G401 (cell line): Measurements from ENCODE around the gene LBHD1. TPM values are rescaled to one million over a fixed set of nuclear protein-coding genes. Genes with fewer than 3 reads are reported as not detected.
"Not testable (repeated sequence)": the region's sequence is repeated elsewhere in the genome, so short reads cannot be mapped to it uniquely, and the experiment has no call there.

Experiments used
- DNase-seq: peaks from one replicate; pipeline ENCODE4 v3.0.0-alpha.2; 2015; ENCODE audit warnings: low spot score
- in situ Hi-C: cut with HindIII; loops from 2 replicates; pipeline ENCODE4 v1.10.0; 2016; ENCODE audit warnings: low sequenced_read_pairs, mixed read lengths
- total RNA-seq: library from RNA; depleted of rRNA; stranded (reverse); fragments of >200 nt; shearing (Covaris generic); gene quantifications from 2 replicates; pipeline ENCODE4 v1.2.3, GENCODE V29; 2014

LBHD1 gene
- total RNA-seq, 1 experiment from 2014 or later = 3.7 TPM

DNA sequence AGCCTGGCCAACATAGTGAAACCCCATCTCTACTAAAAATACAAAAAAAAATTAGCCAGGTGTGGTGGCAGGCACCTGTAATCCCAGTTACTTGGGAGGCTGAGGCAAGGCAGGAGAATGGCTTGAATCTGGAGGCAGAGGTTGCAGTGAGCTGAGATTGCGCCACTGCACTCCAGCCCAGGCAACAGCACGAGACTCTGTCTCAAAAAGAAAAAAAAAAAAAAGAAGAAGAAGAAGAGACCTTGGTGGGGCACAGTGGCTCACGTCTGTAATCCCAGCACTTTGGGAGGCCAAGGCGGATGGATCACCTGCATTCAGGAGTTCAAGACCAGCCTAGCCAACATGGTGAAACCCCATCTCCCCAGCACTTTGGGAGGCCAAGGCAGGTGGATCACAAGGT lies 31.9 kb upstream of the LBHD1 start:
- DNase-seq, in situ Hi-C loops: not testable (repeated sequence)

DNA sequence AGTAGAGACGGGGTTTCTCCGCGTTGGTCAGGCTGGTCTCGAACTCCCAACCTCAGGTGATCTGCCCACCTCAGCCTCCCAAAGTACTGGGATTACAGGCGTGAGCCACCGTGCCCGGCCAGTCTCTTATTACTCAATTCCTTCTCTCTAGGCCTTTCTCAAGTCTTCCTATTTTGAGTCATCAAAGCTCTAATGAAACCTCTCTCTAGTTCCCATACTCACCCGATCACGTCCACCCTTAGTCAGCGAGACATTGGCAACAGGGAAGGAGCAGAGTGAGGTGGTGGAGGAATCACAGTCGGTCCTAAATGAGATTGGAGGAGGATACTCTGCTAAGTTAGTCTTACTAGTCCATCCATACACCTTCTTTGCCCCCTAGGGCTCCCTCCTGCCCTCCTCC lies 30.2 kb upstream of the LBHD1 start:
- in situ Hi-C loops = no loop called here
- no peak for DNase-seq

DNA sequence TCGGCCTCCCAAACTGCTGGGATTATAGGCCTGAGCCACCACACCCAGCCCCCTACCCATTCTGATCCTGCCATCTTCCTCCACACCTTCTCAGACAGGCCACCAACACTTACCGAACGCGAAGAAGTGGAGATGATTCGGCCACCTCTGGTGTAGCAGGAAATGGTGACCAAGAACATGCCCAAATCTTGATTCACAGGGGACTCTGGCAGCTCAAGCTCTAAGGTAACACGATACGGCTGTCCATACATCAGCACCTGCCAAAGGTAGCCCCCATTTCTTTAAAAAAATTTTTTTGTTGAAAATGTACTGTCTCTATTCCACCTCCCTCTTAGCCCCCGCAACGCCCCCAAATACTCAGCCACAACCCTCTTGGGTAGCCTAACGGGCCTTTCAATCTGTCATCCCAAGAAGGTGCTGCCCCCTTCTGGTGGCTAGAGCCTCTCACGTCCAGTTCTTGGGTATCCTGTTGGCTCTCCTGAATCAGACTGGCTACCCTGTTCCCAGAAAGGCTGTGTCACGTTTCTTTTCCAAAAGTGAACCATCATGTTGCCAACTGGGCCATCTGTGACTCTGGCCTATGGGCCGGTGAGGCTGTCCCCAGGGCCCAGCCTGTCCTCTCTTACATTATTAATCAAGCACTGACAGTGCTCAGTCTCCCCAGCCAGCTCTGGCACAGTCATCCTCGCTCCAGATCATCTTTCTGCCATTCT lies 22.5 kb upstream of the LBHD1 start:
- peak; percentile 94 for DNase-seq
- in situ Hi-C loops = no loop called here

DNA sequence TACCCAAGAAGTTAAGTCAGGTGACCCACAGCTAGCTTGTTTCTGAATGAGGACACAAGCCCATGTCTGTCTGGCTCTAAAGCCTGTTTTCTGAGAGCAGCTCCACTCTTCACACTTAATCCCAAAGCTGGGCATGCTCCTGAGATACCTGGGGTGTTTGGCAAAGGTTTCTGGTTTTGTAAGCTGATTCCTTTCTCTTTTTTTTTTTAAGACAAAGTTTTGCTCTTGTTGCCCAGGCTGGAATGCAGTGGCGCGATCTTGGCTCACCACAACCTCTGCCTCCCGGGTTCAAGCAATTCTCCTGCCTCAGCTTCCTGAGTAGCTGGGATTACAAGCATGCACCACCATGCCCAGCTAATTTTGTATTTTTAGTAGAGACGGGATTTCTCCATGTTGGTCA lies 21.6 kb upstream of the LBHD1 start:
- in situ Hi-C loops, DNase-seq: not testable (repeated sequence)

DNA sequence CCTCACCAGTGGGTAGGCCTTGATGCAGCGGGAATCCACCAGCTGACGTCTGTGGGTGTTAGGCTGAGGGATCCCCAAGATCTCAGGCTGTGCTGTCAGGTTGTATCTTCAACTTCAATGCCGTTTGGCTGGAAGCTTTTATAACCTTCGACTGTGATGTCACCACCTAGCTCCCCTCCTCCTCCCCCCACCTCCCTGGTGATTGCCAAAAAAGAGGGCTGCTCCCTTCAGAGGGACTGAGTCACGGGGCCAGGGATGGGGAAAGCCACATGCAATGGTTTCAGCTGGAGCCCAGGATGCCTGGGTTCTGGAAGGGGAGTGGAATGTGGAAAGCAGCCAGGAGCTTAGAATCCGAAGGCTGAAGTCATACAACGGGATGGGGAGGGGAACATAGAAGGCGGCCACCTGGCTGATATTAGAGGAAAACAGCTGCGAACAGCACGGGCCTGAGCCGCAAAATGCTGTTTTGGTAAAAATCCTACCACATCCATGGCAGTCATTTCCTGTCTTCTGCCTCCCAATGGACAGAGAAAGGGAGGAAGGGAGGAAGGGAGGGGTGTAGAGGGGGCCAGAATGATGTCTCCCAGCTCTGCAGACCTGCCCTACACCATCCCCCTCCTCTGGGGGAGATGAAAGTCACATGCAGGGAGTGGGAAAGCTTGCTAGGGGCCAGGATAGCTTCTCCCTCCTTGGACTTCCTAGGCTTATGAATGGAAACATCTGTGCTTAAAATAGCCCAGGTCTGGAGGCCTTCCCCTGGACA lies 17.5 kb upstream of the LBHD1 start, which contains the start of gene LRRN4CL:
LRRN4CL (minus strand) TSS at position 110 of the 763 bp plus-strand sequence. CDS start 1,022 bp downstream, outside the sequence.
- in situ Hi-C loops = no loop called here
- DNase-seq = peak; percentile 41

DNA sequence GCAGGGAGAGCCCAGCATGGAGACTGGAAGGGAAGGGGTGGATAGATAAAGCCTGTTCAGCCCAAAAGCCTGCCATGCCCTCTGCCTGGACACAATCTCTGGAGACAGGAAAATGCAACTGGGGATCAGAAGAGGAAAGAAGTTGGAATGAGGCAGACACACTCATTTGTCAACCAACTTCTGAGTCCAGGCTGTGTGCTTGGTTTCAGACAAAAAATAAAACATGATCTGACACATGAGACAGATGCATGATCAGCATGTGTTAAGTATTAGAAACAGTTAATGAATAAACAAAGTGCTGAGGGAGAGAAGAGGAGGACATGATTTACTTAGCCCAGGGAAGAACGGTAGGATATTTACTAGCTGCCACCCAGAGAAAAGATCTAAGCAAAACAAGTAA lies 16.4 kb upstream of the LBHD1 start:
- DNase-seq = no peak
- in situ Hi-C loops = no loop called here

DNA sequence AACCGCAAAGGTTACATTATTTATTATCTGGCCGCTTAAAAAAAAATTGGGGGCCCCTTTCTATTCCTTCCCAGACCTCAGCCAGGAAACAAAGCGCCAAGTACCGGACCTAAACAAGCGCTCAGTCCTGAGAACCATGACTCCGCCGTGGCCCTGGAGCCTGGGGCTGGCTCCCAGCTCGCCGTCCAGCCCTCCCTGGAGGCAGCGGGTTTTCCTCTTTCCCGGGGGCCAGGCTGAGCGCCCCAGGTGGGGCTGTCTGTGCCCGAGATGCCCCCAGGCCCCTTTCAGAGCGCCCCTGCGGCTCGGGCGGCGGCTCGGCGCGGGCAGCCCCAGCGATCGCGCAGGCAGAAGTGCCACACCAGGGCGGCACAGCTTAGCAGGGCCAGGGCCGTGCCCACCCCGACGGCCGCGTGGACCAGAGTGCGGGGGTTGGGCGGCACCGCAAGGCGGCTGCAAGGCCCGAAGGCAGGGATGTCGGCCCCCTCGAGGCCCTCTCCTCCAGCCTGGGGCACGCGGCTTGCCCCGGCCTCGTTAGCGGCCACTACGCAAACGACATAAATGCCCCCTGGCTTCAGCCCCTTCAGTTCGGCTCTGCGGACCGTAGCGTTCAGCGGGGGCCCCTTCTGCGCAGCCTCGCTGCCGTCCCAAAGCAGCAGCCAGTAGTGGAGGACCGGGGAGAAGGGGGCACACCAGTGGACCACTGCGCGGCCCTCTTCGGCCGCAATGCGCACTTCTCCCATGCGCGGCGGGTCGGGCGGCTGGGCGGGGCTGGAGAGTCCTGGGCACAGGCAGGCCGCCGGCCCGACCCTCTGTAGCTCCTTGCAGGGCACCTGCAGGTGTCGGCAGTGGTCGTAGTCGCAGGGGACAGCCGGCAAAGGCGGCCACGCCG lies 15.7 kb upstream of the LBHD1 start:
- DNase-seq = no peak
- in situ Hi-C loops = no loop called here

DNA sequence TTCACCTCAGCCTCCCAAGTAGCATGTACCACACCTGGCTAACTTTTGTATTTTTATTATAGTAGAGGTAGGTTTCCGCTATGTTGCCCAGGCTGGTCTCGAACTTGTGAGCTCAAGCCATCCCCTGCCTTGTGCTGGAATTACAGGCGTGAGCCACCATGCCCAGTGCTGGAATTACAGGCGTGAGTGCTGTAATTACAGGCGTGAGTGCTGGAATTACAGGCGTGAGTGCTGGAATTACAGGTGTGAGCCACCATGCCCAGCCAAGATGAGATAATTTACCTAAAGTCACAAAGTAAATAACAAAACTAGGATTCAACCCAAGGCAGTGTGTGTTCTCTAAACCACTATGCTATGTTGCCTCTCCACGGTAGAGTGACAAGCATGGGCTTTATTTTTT lies 10.5 kb upstream of the LBHD1 start:
- in situ Hi-C loops = no loop called here
- no peak for DNase-seq

DNA sequence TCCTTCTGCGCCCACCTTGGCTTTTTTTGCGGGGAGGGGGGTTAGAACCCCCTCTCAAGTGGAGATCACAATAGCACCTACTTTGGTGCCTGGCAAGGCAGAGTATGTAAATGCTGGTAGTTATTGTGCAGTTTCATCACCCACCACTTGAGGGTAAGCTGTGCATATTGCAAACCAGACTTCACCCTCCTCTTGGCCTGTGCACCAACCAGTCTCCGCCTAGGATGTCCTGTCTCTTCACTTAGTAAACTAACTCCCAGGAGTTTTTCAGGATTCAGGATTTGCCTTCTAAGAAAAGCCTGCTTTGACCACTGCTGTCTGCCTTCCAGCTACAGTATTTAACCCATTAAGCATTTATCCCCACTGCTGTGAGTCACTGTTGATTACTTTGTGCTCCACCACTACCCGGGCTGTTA lies 8.8 kb upstream of the LBHD1 start:
- in situ Hi-C loops = no loop called here
- DNase-seq = peak; percentile 52

DNA sequence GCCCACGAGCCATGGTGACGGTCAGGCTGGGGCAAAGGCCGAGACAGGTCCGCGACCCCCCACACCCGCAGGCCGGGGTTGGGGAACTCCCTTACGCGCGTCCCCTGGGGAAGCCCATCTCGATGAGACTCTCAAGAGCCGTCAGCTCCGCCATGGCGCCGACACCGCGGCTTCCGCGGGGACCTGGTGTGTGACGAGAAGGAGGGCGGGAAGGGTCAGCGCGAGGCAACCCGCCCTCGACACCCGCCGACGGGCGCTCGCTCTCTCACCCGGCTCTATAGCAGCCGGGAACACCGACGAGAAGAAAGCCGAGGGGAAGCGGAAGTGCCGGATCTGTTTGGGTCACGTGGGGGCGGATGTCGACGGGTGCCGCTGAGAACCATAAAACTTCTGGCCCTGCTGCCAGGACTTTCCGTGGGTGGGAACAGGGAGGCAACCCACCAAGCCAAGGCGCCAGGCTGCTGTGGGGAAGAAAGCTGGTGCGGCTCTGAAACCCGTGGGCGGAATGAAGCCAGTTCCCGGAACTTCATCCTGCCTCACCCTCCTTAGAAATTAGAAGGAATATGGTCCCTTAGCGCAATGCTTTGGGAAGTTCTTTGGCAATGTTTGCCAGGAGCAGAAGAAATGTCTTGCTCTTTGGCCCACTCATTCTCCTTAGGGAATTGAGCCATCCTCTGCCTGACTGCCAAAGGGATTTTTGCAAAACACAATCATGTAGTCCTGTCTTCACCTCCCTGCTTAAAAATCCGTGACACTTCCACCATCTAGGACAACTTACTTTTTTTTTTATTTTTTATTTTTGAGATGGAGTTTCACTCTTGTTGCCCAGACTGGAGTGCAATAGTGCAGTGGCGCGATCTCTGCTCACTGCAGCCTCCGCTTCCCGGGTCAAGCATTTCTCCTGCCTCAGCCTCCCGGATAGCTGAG lies 7.0 kb upstream of the LBHD1 start, which contains the start of gene UBXN1:
UBXN1 (minus strand) TSS at position 304 of the 927 bp plus-strand sequence; CDS start at position 154, 150 bp downstream.
- DNase-seq = peak; percentile 89
- in situ Hi-C loops = no loop called here

DNA sequence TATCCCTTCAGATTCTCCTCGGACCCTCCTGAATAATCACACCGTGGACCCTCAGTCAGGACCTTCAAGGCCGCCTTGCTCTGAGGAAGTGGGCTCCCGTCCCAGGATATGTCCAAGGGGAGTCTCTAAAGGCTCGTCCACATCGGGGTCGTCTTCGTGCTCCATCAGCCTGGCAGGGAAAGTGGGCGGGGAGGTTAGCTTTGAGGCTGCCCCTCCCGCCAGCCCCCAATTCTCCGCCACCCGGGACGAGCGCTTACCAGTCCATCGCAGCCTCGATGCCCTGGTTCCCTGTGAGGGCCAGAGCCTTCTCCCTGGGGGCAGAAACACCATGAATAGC lies 6.3 kb upstream of the LBHD1 start:
- in situ Hi-C loops = no loop called here
- no peak for DNase-seq

DNA sequence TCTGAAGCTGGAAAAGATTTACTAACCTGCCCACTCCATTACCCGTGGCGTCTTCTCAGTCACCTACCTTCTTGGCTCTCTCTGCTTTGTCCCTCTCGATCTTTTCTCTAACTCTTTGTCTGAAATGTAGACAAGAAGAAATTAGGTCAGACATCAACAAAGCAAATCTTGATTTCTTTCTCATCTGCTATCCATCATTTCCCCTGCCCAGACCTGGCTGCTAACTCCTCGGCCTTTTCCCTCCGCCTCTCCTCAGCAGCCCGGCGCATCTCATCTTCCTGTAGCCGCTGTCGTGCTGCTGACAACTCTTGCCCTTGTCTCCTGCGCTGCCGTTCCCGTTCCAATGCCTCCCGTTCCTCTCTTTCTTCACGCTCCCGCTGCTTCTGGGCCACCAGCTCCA lies 5.6 kb upstream of the LBHD1 start:
- no peak for DNase-seq
- in situ Hi-C loops = no loop called here

DNA sequence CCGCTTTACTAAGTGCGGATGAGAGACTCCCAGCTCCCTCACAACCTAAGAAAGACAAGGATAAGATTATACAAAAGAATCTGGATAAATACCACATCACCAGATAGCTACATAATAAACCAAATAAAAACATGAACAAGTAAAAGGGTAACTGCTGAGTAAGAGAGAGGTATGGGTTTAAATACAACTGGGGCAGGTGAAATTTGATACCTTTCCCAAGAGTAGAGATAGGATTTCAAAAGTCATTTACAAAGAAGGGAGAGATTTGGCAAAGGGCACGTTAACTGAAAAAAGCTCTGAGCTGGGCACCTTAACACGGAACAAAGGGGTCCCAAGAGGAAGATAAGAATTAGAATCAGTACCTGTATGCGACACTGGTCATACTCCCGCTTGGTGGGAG lies 5.1 kb upstream of the LBHD1 start:
- in situ Hi-C loops = no loop called here
- DNase-seq = no peak

DNA sequence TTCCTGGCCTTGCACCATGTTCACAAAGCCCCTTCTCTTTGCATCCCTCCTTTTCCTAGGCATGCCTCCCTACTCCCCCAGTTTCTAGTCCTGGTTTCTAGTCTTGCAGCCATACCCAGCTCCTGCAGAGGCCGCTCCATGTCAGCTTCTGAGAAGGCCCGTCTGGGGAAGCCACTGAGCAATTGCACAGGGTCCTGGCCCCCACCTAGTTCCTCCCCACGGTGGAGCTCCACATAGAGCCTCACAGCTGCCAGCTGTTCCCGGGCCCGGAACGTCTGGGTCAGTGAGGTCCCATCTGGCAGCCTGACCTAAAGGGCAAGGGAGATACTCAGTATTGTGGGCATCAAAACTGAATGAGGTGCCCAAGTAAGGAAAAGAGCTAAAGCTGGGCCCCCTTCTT lies 4.6 kb upstream of the LBHD1 start:
- in situ Hi-C loops = no loop called here
- DNase-seq = no peak

DNA sequence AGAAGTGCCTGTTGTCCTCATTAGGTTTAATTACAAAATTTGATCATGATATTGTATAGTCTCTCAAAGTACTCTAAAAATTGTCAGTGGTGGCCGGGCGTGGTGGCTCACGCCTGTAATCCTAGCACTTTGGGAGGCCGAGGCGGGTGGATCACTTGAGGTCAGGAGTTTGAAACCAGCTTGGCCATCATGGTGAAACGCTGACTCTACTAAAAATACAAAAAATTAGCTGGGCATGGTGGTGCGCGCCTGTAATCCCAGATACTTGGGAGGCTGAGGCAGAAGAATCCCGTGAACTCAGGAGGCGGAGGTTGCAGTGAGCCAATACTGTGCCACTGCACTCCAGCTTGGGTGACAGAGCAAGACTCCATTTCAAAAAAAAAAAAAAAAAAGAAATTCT lies 3.3 kb upstream of the LBHD1 start:
- in situ Hi-C loops, DNase-seq: not testable (repeated sequence)

DNA sequence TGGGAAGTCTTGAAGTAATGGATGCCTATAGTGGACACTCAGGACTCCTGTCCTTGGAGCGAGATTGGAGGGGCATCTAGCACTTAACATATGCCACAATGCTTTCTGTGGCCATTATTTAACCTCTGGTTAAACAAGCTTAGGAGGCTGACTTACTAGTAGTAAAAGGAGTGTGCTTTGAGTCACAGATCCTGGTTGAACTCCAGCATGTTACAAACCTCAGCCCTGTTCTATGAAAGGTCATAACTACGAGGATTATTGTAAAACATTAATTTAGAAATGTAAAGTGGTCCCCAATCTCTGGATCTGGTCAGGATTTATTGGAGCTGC lies 1.1 kb upstream of the LBHD1 start:
- in situ Hi-C loops = loop anchor here (5.0 kb wide), 2 partner anchors 39 to 76 kb away; no protein-coding TSS in a partner anchor
- no peak for DNase-seq

DNA sequence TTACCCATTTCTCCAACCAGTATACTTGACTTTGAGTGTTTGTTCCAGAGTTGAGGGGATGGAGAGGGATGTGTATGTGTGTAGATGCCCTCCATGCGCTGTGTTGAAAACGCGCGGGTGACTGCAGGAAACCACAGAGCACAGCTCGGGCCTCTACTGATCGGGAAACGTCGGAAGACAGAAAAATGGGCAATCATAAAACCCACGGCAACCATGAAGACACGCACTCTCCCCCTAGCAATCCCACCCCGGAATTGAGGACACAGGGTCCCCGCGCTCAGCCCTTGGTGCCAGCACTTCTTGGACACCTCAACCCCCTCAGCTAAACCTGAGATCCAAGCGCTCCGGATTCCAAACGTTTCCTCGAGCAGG lies 845 bp downstream of the LBHD1 start:
- in situ Hi-C loops = loop anchor here (5.0 kb wide), 2 partner anchors 41 to 74 kb away; no protein-coding TSS in a partner anchor
- no peak for DNase-seq

DNA sequence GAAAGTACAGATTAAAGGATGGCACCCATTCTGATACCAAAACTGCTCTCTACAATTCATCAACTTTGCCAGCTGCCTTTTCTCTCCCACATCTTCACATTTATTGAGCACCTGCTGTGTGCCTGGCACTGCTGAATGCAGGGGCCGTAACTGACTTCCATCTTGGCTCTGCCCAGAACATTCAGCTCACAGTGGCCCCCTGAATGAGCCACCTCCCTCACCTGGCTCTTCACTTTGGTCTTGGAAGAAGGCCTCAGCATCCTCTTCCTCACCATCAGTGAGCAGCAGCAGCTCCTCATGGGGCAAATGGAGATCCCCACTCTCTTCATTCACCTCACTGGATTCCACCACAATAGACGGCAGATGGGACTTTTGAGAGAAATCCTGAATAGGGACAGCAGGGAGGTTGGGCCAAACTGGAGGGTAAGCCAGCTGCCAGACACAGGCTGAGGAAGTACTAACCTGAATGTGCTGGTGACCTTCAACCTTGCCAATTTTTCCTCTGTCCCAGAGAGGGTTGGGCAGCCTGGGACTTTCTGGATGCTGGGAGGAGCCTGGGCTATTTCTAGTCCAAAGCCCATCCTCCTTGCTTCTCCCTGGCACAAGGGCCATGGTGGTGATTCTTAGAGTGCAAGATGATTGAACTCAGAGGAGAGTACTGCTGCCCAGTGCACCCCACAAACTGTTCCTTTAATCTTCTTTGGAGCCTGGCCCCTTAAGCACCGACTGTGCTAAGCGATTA lies 2.5 kb downstream of the LBHD1 start:
- in situ Hi-C loops = loop anchor here (5.0 kb wide), 2 partner anchors 43 to 72 kb away; no protein-coding TSS in a partner anchor

More for the DNA sequence above, 2.5 kb downstream of the LBHD1 start:
- no peak for DNase-seq
